Measurements from ENCODE around the gene JADE2. TPM values are rescaled to one million over a fixed set of nuclear protein-coding genes. Genes with fewer than 3 reads are reported as not detected.

The JADE2 gene
- total and polyA plus RNA-seq, 7 donors, result 4.9 to 53.8 (median 38.5) TPM

GRCh38 chr5:134578578-134579283 is 53.3 kb downstream of the JADE2 start:
- Histone ChIP-seq H3K27me3 (no peaks in the 10 kb centered on the region), H3K27ac (peak overlapping the region in 1 of 4 donors; percentile 57), H3K4me3 (no peak overlapping the region), H3K9me3 (no peaks in the 10 kb centered on the region), H3K36me3 (peaks cover 45 to 73% (median 48%) of the 10 kb centered on the region in 4 donors), H3K4me1 (peaks cover 0 to 48% (median 39%) of the 10 kb centered on the region in 4 donors)
- 95% methylated on average over 32 of the region's 32 CpGs for WGBS, 2 donors
- TF ChIP-seq POLR2AphosphoS5 (IDR thresholded peaks at IDR 0.05) (no peak), POLR2A (IDR thresholded peaks at IDR 0.05) (no peak), EP300 (IDR thresholded peaks at IDR 0.05) (no peak), CTCF (IDR thresholded peaks at IDR 0.05) (no peak)
- intact Hi-C loops (cut with DNase I), result loop anchor here (2.0 to 5.0 kb wide), 2 partner anchors 166 to 206 kb away; partner anchors contain the start of gene UBE2B
- DNase-seq, result peak; percentile 61

DNA sequence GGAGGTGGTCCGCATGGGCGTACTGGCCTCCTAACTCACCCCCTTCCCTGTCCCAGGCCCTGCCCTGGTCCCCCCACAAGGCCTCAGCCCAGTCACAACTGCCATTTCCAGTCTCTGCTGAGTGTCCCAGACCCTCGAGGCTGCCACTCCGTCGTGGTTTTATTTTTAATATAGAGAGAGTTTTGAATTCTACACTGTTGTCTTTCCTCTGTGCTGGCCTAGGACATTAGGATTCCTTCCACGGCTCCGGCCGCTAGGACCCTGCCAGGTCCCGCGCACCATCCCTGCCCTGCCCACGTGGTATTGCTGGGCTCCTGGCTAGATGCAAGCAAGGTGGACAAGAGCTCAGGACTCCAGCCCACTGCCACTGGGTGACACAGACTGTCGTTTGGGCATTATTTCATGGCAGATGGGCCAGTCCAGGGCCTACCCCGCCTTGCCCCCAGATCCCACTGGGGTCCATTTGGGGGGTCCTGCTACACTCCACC is 53.9 kb downstream of the JADE2 start:
- WGBS, 2 donors, result 92 to 93% methylated on average over 13 of the region's 13 CpGs
- Histone ChIP-seq H3K9me3 (no peaks in the 10 kb centered on the region), H3K4me1 (peaks cover 0 to 44% (median 39%) of the 10 kb centered on the region in 4 donors), H3K27me3 (no peaks in the 10 kb centered on the region), H3K4me3 (no peak overlapping the region), H3K27ac (peak overlapping the region in 1 of 4 donors; percentile 57), H3K36me3 (peaks cover 40 to 67% (median 42%) of the 10 kb centered on the region in 4 donors)
- intact Hi-C loops (cut with DNase I), result loop anchor here (2.0 to 5.0 kb wide), 2 partner anchors 167 to 207 kb away; partner anchors contain the start of gene UBE2B
- DNase-seq, result peak; percentile 48
- no peak for TF ChIP-seq CTCF (IDR thresholded peaks at IDR 0.05)
- TF ChIP-seq EP300 (IDR thresholded peaks at IDR 0.05), result no peak
- no peak for TF ChIP-seq POLR2A (IDR thresholded peaks at IDR 0.05)
- TF ChIP-seq POLR2AphosphoS5 (IDR thresholded peaks at IDR 0.05), result no peak

GRCh38 chr5:134580001-134580460 is 54.6 kb downstream of the JADE2 start:
- peak; percentile 59 for DNase-seq
- Histone ChIP-seq H3K4me3 (no peak overlapping the region), H3K9me3 (no peaks in the 10 kb centered on the region), H3K36me3 (peaks cover 33 to 60% (median 35%) of the 10 kb centered on the region in 4 donors), H3K27ac (peak overlapping the region in 2 of 4 donors; percentile 10 to 57), H3K4me1 (peaks cover 0 to 37% (median 32%) of the 10 kb centered on the region in 4 donors), H3K27me3 (no peaks in the 10 kb centered on the region)
- intact Hi-C loops (cut with DNase I), result no loop called here
- no peak for TF ChIP-seq POLR2AphosphoS5 (IDR thresholded peaks at IDR 0.05)
- no peak for TF ChIP-seq EP300 (IDR thresholded peaks at IDR 0.05)
- no peak for TF ChIP-seq CTCF (IDR thresholded peaks at IDR 0.05)
- no peak for TF ChIP-seq POLR2A (IDR thresholded peaks at IDR 0.05)
- 82 to 84% methylated on average over 14 of the region's 14 CpGs for WGBS, 2 donors

GRCh38 chr5:134581241-134581981 is 55.9 kb downstream of the JADE2 start:
- no peaks in the 10 kb centered on the region for H3K27me3 ChIP-seq
- intact Hi-C loops (cut with DNase I), result no loop called here
- peaks cover 0 to 30% (median 28%) of the 10 kb centered on the region in 4 donors for H3K4me1 ChIP-seq
- no peak for TF ChIP-seq POLR2A (IDR thresholded peaks at IDR 0.05)
- no peak for TF ChIP-seq EP300 (IDR thresholded peaks at IDR 0.05)
- no peak for TF ChIP-seq POLR2AphosphoS5 (IDR thresholded peaks at IDR 0.05)
- no peak for TF ChIP-seq CTCF (IDR thresholded peaks at IDR 0.05)
- peak overlapping the region in 3 of 4 donors; percentile 6 to 23 (median 17) for H3K27ac ChIP-seq
- peaks cover 27 to 47% (median 29%) of the 10 kb centered on the region in 4 donors for H3K36me3 ChIP-seq
- DNase-seq, result peak; percentile 69
- no peaks in the 10 kb centered on the region for H3K9me3 ChIP-seq
- H3K4me3 ChIP-seq, result no peak overlapping the region
- WGBS, 2 donors, result 80% methylated on average over 8 of the region's 8 CpGs

Data from sigmoid colon (tissue), 7 donors.